Neural crest cell (in vitro differentiated cells): ENCODE measurements around the gene MISP3. TPM values are rescaled to one million over a fixed set of nuclear protein-coding genes. Genes with fewer than 3 reads are reported as not detected.

ENCODE experiments used
- DNase-seq: peaks from one replicate; pipeline ENCODE4 v3.0.0; 2021; ENCODE audit warnings: low read depth, mixed read lengths, low spot score
- H3K27ac Mint-ChIP-seq: one replicate; pipeline ENCODE4 v1.8.0; 2021; ENCODE audit warnings: mild to moderate bottlenecking, mixed read lengths; ENCODE audit not compliant: unreplicated experiment
- H3K27me3 Mint-ChIP-seq: 2 replicates; pipeline ENCODE4 v1.8.0; 2021; ENCODE audit warnings: low read depth, mild to moderate bottlenecking, mixed read lengths
- H3K36me3 Mint-ChIP-seq: 2 replicates; pipeline ENCODE4 v1.8.0; 2021; ENCODE audit warnings: low read depth, mild to moderate bottlenecking, mixed read lengths
- H3K4me1 Mint-ChIP-seq: 2 replicates; pipeline ENCODE4 v1.8.0; 2021; ENCODE audit warnings: mixed read lengths
- H3K4me3 Mint-ChIP-seq: one replicate; pipeline ENCODE4 v1.8.0; 2021; ENCODE audit warnings: mild to moderate bottlenecking, mixed read lengths
- H3K9me3 Mint-ChIP-seq: 2 replicates; pipeline ENCODE4 v1.8.0; 2021; ENCODE audit warnings: mixed read lengths
- total RNA-seq: library from RNA; stranded (reverse); gene quantifications from 2 replicates; pipeline ENCODE4 v1.2.1, GENCODE V29; 2021
- TF ChIP-seq, protein P1 (sequence below): fragments of 200-600 bp; sonication (generic); conservative IDR thresholded peaks from 2 replicates; pipeline ENCODE4 v1.5.0; 2021; ENCODE audit warnings: antibody characterized with exemption, mild to moderate bottlenecking

MISP3 gene
- total RNA-seq, 1 donor from 2014 or later: 0.98 TPM

DNA sequence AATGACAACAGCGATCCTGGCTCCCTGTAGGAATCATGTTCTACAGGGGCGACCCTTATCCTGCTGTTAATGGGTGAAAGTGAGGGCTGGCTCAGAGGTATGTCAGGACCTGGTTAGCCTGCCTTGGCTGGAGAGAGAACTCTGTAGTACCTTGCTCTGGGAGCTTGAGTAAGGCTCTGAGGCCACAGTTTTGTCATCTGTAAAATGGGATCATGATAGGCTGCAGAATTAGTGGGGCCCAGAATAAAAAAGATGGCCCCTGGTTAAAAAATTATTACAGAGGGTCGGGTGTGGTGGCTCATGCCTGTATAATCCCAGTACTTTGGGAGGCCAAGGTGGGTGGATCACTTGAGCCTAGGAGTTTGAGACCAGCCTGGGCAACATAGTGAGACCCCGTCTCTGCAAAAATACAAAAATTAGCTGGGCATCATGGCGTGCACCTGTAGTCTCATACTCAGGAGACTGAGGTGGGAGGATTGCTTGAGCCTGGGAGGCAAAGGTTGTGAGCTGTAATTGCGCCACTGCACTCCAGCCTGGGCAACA is 28.5 kb downstream of the MISP3 start:
- Mint-ChIP-seq H3K27me3 (no peaks in the 10 kb centered on the region), H3K27ac (no peak overlapping the region), H3K9me3 (no peaks in the 10 kb centered on the region), H3K4me3 (no peak overlapping the region), H3K4me1 (no peaks in the 10 kb centered on the region), H3K36me3 (peaks cover 16% of the 10 kb centered on the region)
- no peak for DNase-seq
- TF ChIP-seq, protein P1, sequence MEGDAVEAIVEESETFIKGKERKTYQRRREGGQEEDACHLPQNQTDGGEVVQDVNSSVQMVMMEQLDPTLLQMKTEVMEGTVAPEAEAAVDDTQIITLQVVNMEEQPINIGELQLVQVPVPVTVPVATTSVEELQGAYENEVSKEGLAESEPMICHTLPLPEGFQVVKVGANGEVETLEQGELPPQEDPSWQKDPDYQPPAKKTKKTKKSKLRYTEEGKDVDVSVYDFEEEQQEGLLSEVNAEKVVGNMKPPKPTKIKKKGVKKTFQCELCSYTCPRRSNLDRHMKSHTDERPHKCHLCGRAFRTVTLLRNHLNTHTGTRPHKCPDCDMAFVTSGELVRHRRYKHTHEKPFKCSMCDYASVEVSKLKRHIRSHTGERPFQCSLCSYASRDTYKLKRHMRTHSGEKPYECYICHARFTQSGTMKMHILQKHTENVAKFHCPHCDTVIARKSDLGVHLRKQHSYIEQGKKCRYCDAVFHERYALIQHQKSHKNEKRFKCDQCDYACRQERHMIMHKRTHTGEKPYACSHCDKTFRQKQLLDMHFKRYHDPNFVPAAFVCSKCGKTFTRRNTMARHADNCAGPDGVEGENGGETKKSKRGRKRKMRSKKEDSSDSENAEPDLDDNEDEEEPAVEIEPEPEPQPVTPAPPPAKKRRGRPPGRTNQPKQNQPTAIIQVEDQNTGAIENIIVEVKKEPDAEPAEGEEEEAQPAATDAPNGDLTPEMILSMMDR: no peak

DNA sequence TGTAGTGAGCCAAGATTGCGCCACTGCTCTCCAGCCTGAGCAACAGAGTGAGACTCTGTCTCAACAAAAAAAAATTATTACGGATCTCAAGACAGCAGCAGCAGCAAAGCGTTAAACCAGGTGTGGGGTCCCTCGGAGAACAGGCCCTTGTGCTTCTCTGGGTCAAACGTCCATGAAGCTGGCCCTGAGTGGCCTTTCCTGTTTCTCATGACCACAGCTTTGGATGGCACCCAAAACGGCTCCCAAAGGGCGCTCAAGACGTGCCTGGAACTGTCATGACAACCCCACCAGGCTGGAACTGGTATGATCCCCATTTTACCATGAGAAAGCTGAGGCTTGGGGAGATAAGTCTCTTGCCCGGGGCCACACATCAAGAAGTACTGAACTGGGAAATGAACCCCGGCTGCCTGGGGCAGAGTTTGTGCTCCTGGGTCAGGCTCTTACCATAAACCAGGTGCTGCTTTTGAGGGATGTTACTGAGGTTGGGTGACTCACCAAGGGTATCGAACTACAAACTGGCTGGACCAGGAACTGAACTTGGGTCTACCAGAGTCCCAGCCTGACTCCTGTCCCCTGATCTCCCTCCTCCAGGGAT is 29.6 kb downstream of the MISP3 start:
- Mint-ChIP-seq H3K27ac (no peak overlapping the region), H3K9me3 (no peaks in the 10 kb centered on the region), H3K36me3 (peaks cover 9% of the 10 kb centered on the region), H3K27me3 (no peaks in the 10 kb centered on the region), H3K4me1 (no peaks in the 10 kb centered on the region), H3K4me3 (no peak overlapping the region)
- TF ChIP-seq, protein P1: no peak
- no peak for DNase-seq

DNA sequence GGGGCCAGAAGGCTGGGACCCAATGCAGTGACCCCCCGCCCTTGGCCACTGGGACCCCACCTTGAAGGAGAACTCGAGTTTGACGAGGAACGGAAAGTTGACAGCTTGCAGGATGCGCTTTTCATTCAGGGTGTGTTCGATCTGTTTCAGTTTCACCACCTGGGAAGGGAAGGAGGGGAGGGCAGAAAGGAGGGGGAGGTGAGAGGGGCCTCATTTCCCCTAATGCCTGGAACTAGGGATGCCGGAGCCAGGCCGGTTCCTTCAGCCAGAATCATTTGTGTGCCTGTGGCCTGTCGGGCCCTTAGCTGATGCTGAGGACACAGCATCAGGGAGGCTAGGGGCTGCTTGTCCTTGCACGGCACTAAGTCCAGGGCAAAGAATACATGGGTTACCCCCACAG is 30.2 kb downstream of the MISP3 start:
- H3K27me3 Mint-ChIP-seq: no peaks in the 10 kb centered on the region
- peaks cover 7% of the 10 kb centered on the region for H3K36me3 Mint-ChIP-seq
- H3K4me1 Mint-ChIP-seq: no peaks in the 10 kb centered on the region
- no peak for DNase-seq
- TF ChIP-seq, protein P1: no peak
- H3K9me3 Mint-ChIP-seq: no peaks in the 10 kb centered on the region
- H3K4me3 Mint-ChIP-seq: no peak overlapping the region
- no peak overlapping the region for H3K27ac Mint-ChIP-seq

DNA sequence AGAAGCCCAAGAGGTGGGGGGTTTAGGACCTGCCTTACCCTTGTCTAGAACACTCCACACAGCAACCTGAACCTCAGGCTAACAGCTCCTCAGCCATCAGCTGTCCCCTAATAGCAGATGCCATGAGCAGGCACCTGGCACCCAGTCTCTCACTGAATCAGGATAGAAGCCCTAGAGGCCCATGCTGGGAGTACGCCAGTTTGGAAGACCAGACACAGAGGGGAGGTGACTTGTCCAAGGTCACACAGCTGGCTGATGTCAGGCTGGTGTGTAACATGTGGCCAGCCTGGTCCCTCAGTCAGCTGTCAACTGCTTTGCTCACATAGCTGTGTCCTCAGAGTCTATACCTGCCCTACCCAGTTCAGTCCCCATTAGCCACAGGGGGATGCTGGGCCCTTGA is 30.7 kb downstream of the MISP3 start:
- H3K9me3 Mint-ChIP-seq: no peaks in the 10 kb centered on the region
- no peak overlapping the region for H3K4me3 Mint-ChIP-seq
- H3K4me1 Mint-ChIP-seq: no peaks in the 10 kb centered on the region
- no peak for DNase-seq
- no peaks in the 10 kb centered on the region for H3K27me3 Mint-ChIP-seq
- TF ChIP-seq, protein P1: no peak
- peaks cover 6% of the 10 kb centered on the region for H3K36me3 Mint-ChIP-seq
- no peak overlapping the region for H3K27ac Mint-ChIP-seq

DNA sequence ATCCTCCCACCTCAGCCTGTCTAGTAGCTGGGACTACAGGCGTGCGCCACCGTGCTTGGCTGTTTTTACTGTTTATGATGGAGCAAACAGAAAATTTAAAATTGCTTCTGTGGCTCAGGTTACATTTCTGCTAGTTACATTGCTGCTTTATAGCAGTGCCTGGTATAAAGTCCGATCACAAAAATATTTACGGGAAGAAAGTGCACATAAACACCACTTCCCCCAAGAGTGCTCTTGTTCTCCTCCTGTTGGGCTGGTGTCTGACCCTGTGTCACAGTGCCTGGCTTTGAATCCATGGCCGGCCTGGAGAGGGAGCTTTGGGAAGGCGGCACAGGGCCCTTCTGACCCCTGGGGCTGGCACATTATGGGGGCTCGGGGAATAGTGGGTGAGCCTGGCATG is 33.1 kb downstream of the MISP3 start:
- H3K4me3 Mint-ChIP-seq: no peak overlapping the region
- H3K9me3 Mint-ChIP-seq: no peaks in the 10 kb centered on the region
- H3K36me3 Mint-ChIP-seq: peaks cover 6% of the 10 kb centered on the region
- no peaks in the 10 kb centered on the region for H3K4me1 Mint-ChIP-seq
- no peak for DNase-seq
- no peaks in the 10 kb centered on the region for H3K27me3 Mint-ChIP-seq
- TF ChIP-seq, protein P1: no peak
- no peak overlapping the region for H3K27ac Mint-ChIP-seq
